Adipose tissue (tissue), 3 donors: ENCODE measurements around the gene RHCE. TPM values are rescaled to one million over a fixed set of nuclear protein-coding genes. Genes with fewer than 3 reads are reported as not detected.
"Not testable (repeated sequence)": the region's sequence is repeated elsewhere in the genome, so short reads cannot be mapped to it uniquely, and the experiment has no call there.

Source experiments
- H3K27ac ChIP-seq: one replicate; pipeline ENCODE4 v1.5.1; 2013; ENCODE audit warnings: low read depth, low read length
- WGBS, 3 donors: extraction: QIAGEN DNeasy Blood & Tissue Kit; methylation state at CpG; one replicate each; pipeline ENCODE4 v1.1.7; 2013; 5-methylcytosine and 5-hydroxymethylcytosine counted together
- polyA plus RNA-seq, 3 donors: library from polyadenylated mRNA; stranded (reverse); fragments of 200-250 nt; gene quantifications; one replicate each; pipeline ENCODE4 v1.2.3, GENCODE V29; 2013
- donor health status: healthy with polysubstance abuse.
- donor health status: Bipolar disorder and iron deficiency.
- donor health status: healthy.

The RHCE gene
- polyA plus RNA-seq, 3 donors = 0.10 to 0.30 TPM; not detected in 1

GRCh38 chr1:25412872-25413623, 7.6 kb downstream of the RHCE start:
- H3K27ac ChIP-seq = not testable (repeated sequence)
- 84 to 91% (median 87%) methylated on average over 11 to 13 of the region's 14 CpGs for WGBS, 3 donors

GRCh38 chr1:25409641-25410427, 10.8 kb downstream of the RHCE start:
- whole genome bisulfite sequencing, 3 donors = 85 to 94% (median 86%) methylated on average over 7 to 10 of the region's 10 CpGs
- not testable (repeated sequence) for H3K27ac ChIP-seq

- WGBS, 3 donors = 65 to 72% (median 71%) methylated on average over 8 to 10 of the region's 12 CpGs
- H3K27ac ChIP-seq = not testable (repeated sequence)
Measured at GRCh38 chr1:25405731-25406305, 14.8 kb downstream of the RHCE start.

- not testable (repeated sequence) for H3K27ac ChIP-seq
- WGBS, 3 donors = 14 to 26% (median 24%) methylated on average over 6 of the region's 8 CpGs
Measured at GRCh38 chr1:25402947-25403803, 17.4 kb downstream of the RHCE start.

- no CpG with 5 or more reads among the region's 2 CpGs for WGBS, 3 donors
Measured at GRCh38 chr1:25398079-25398478, 22.5 kb downstream of the RHCE start.

GRCh38 chr1:25397549-25397948, 23.1 kb downstream of the RHCE start:
- not testable (repeated sequence) for H3K27ac ChIP-seq
- WGBS, 3 donors = 37 to 78% (median 64%) methylated on average over 2 to 5 of the region's 10 CpGs

More at GRCh38 chr1:25398079-25398478, 22.5 kb downstream of the RHCE start:
- H3K27ac ChIP-seq = not testable (repeated sequence)

- WGBS, 3 donors = 82 to 95% (median 93%) methylated on average over 6 of the region's 6 CpGs
Measured at GRCh38 chr1:25392841-25393240, 27.8 kb downstream of the RHCE start.

GRCh38 chr1:25389721-25390120, 30.9 kb downstream of the RHCE start:
- H3K27ac ChIP-seq = not testable (repeated sequence)
- WGBS, 3 donors = 75 to 84% (median 78%) methylated on average over 3 of the region's 3 CpGs

More at GRCh38 chr1:25392841-25393240, 27.8 kb downstream of the RHCE start:
- H3K27ac ChIP-seq = no peak overlapping the region

- H3K27ac ChIP-seq = not testable (repeated sequence)
- 60 to 72% (median 63%) methylated on average over 6 to 7 of the region's 9 CpGs for WGBS, 3 donors
Measured at GRCh38 chr1:25388691-25389090, 31.9 kb downstream of the RHCE start.

GRCh38 chr1:25387096-25387495, 33.5 kb downstream of the RHCE start:
- WGBS, 3 donors = 64 to 78% (median 67%) methylated on average over 4 of the region's 4 CpGs
- H3K27ac ChIP-seq = not testable (repeated sequence)

- WGBS, 3 donors = no CpG with 5 or more reads among the region's 1 CpG
Measured at GRCh38 chr1:25383875-25384274, 36.8 kb downstream of the RHCE start.

GRCh38 chr1:25383090-25383489, 37.5 kb downstream of the RHCE start:
- not testable (repeated sequence) for H3K27ac ChIP-seq
- 83 to 100% (median 97%) methylated on average over 1 of the region's 1 CpG for WGBS, 3 donors

More at GRCh38 chr1:25383875-25384274, 36.8 kb downstream of the RHCE start:
- H3K27ac ChIP-seq = not testable (repeated sequence)

- H3K27ac ChIP-seq = not testable (repeated sequence)
- 68 to 87% (median 69%) methylated on average over 1 of the region's 1 CpG for WGBS, 3 donors
Measured at GRCh38 chr1:25382543-25382942, 38.1 kb downstream of the RHCE start.

- 75 to 91% (median 84%) methylated on average over 3 of the region's 3 CpGs for WGBS, 3 donors
- not testable (repeated sequence) for H3K27ac ChIP-seq
Measured at GRCh38 chr1:25378367-25378766, 42.3 kb downstream of the RHCE start.

GRCh38 chr1:25371757-25372156, 48.9 kb downstream of the RHCE start:
- H3K27ac ChIP-seq = not testable (repeated sequence)
- WGBS, 3 donors = 60 to 74% (median 68%) methylated on average over 7 of the region's 7 CpGs

GRCh38 chr1:25369691-25370271, 50.8 kb downstream of the RHCE start:
- not testable (repeated sequence) for H3K27ac ChIP-seq
- WGBS, 3 donors = 79 to 92% (median 84%) methylated on average over 12 of the region's 12 CpGs

GRCh38 chr1:25369241-25369640, 51.4 kb downstream of the RHCE start:
- WGBS, 3 donors = 89 to 93% (median 92%) methylated on average over 4 of the region's 4 CpGs
- H3K27ac ChIP-seq = no peak overlapping the region
